HG02571 (cell line): ENCODE data around the gene F11R.
"Not testable (repeated sequence)": the region's sequence is repeated elsewhere in the genome, so short reads cannot be mapped to it uniquely, and the experiment has no call there.

Experiments
- ATAC-seq: cut with Tn5 transposase; IDR thresholded peaks from one replicate; pipeline ENCODE4 v1.9.1; 2021; ENCODE audit warnings: mild to moderate bottlenecking, moderate library complexity; ENCODE audit not compliant: unreplicated experiment

F11R gene

DNA sequence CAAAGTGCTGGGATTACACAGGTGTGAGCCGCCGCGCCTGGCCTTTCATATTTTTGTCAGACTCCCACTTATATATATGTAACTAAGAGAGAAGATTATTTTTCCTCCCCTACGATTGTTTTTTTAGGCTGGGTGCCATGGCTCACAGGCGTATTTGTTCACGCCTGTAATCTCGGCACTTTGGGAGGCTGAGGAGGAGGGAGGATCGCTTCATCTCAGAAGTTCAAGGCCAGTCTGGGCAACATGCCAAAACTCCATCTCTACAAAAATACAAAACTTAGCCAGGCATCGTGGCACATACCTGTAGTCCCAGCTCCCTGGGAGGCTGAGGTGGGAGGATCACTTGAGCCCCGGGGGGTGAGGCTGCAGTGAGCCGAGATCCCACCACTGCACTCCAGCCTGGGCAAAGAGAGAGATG is 42.4 kb downstream of the F11R start:
- ATAC-seq = no peak

DNA sequence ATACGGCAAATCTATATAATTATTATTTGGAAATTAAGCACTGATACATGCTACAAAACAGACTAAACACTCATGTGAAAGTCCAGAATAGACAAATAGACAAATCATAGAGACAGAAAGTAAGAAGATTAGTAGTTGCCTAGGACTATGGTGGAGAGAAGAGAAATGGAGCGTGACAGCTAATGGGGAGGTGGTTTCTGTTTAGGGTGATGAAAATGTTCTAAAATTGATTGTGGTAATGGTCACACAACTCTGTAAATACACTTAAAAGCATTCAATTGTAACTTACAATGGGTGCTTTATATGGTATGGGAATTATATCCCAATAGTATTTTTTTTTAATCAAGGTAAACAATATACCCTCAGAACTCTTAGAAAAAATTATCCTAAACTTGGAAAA is 45.9 kb downstream of the F11R start:
- no peak for ATAC-seq

DNA sequence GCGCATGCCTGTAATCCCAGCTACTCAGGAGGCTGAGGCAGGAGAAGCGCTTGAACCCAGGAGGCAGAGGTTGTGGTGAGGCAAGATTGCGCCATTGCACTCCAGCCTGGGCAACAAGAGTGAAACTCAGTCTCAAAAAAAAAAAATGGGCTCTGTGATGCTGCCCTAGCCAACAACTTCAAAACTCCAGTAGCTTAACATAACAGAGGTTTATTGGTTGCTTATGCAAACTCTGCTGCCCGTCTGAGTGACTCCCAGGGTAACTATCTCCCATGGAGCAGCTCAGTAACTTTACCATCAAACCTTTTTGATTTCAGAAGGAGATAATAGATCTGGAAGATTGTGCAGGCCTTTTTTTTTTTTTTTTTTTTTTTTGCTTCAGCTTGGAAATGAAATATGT is 47.5 kb downstream of the F11R start:
- ATAC-seq = no peak

DNA sequence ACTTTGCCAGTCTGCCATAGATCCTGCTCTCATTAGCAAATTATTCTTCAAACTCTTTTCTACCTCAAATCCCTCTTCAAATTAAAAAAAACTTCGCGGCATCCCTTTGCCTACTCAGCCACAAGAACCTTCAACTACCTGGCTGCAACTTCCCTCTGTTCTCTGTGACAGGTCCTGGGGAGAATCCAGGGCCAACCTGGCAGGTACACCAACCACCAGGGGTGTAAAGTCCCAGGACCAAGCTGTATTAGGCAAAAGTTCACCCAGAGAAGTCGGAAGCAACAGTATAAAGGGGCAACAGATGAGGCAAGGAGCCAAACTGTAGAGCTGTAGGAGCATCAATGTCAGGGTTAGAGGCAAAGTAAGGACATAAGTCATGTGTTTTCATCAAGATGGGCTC is 48.0 kb downstream of the F11R start:
- no peak for ATAC-seq

DNA sequence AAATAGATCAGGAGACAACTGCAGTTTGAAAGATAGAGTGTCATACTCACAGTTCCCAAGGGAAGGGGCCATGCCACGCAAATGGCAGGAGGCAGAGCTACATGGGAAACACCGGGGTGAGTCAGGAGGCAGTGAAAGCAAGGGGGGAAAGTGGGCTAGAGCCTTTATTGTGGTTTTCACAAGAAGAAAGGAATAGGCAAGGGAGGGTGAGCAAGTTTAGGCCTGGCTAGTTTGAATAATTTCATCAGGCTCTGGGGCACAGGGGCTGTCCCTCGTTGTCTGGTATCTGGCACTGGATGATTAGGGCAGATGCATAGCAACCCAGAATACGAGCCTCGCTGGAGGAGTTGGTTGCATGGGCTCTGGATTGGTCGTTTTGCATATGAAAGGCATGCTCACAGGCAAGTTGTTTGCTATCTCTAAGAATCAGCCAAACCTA is 49.3 kb downstream of the F11R start:
- ATAC-seq = no peak

DNA sequence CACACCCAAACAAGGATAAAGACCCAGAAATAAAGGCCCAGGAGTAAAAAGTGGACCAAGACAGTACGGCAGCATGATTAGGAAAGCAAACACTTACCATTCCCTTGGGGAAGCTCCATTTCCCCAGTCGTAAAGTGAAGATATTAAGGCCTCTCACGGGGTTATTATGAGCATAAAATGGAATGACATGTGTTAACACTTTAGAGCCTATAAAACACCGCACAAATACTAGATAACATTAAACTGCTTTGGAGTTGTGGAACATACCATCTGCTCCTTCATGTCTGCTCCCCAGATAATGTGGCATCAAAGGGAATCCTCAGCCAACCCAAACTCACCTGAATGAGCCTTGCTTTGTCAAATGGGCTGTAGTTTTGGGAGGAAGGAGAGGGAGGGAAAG is 57.4 kb downstream of the F11R start:
- no peak for ATAC-seq

DNA sequence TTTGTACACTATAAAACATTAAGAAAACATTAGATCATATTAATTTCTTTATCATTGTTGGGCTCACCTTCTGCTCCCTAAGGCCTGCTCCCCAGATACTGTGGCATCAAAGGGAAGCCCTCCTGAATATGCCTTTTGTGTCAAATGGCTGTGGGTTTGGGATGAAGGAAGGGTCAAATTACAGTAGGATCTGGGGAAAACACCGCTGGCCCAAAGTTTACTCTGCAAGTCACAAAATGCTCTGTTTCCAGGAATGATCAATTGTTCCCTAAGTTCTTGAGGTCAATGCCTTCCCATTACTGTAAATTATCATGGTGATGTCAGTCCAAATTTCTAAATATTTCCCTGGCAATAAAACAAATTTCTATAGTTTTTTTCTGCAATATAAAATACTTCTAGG is 59.5 kb downstream of the F11R start:
- no peak for ATAC-seq

DNA sequence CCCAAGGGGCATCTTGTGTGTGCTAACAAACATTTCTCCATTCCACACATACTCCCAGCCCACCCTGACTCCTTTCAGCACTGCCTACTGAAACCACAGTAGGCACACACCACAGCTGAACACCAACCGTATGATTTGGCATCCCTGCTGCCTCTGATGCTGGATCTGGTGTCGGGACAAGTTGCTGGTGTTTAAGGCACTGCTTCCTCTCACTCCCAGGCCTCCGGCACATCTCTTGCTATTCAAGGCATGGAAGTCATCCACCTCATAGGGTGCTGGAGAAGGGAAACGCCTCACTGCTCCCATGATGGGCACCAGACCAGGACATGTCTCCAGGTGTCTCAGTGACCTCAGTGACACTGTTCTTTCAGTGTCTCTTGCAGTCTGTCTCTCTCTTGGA is 64.0 kb downstream of the F11R start:
- no peak for ATAC-seq

DNA sequence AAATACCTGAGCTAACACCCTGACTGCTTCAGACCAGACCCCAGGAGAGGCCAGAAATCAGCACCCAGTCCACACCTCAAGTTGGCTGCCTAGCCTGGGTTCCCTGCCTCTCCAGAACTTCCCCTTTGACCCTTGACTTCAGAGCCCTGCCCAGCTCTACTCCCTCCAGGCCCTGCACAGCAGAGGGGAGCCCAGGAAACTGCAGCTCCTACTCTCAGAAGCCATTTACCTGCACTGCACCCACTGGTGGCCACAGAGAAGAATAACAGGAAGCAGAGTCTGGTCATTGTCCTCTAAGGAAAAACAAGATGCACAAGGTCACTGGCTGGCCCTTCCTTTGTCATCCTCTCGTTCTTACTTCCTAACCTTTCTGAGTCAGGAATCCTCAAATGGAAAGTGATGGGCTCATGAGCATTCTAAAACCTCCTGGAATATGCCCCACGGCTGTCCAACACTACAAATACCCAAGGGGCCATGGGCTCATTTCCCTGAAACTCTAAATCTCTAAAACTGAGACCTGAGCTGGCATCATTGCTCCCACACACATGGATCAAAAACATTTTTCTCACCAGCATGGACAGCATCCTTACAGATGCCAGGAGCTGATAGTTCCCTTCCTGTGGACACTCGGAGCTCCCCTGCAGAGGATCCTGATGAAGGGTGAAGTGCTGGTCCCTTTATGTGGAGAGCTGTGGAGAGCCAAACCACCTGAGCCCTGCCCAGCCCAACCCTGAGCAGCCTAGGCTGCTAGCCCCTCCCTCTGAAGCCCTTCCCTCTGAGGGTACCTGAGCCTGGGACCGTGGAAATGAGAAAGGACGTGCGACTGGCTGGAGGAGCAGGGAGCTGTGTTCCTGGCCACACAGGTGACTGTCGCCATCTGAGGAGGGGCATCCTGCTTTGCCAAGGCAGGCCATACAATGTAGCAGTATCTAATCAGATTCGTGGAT is 66.5 kb downstream of the F11R start, which contains the start of gene ITLN2:
Gene ITLN2 (minus strand): TSS at position 652 of the 947 bp plus-strand sequence. CDS start 68 bp downstream, at position 584.
- ATAC-seq = no peak

DNA sequence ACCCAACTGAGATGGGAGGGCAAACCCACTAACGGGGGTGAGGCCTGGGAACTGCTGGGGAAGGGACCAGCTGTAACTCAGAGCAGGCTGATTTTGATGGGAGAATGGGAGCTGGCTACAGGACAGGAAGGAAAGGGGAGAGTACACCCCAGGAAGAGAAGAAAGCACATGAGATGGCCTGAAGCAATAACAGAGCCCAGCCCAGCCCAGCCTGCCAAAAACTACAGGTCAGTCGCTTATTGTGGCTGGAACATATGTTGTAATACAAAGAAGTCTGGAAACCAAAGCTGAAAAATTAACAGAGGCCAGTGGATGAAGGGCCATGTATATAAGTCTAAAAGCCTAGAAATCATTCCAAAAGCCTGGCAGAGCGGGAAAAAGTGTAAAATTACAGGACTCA is 67.9 kb downstream of the F11R start:
- no peak for ATAC-seq

DNA sequence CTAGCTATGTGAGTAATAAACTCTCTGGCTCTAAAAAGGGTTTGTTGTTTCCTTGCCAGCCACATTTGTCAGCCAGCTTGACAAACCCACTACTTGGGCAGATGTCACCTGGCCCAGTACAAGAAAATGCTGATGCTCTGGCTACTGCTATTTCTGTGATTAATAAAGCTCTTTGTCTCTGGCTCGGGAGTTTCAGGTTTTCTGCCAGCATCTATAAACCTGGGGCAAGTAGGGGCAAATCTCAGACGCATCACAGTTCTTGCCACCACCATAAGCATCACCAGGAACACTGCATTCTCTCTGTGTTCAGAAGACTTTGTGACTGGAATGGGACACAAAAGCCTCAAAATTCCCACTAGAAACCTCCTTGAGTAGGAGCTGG is 68.8 kb downstream of the F11R start:
- no peak for ATAC-seq

DNA sequence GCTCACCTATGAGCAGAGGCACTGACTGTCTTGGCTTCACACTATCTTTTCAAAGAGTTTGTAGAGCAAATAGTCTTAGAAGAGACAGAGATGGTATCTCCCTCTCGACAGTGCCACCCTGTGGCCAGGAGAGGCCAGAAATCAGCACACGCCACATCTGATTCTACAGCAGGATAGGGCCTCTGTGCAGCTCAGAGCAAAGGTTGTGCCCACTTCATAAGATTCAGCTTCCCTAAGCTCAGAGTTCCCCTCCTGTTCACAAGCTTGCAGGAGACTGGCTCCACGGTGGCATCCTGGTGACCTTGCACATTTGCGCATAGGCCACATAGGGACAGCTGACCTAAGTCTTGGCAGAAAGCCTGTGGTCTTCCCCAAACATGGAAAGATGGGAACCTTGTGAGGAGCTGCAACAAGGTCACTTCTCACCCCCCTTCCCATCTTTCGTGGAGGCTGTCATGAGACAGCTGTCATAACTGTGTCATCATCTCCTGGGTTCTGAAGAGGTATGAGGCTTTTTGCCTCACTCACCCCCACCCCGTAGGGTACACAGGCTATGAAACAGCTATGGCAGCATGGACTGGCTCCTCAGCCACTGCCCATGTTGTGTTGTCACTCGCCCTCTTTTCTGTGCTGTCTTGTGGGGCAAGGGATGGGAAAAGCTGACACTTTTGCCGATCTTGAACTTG is 69.4 kb downstream of the F11R start:
- no peak for ATAC-seq

DNA sequence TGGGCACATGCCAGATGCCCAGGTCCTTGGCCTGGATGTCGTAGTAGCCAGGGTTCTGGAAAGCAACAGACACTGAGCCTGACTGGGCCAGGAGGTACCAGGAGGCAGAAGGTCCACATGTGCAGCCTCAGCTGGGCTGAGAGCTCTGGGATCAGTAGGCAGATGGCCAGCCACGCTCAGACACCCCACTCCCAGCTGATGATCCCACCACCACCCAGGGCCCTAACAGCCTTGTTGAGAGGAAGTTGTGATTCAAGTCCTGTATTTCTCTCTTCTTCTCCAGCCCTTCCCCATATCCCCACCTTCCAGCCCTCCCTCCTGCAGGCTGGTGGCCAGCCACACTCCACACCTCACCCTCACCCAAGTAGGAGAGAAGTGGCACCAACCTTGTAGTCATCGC is 70.3 kb downstream of the F11R start:
- no peak for ATAC-seq

DNA sequence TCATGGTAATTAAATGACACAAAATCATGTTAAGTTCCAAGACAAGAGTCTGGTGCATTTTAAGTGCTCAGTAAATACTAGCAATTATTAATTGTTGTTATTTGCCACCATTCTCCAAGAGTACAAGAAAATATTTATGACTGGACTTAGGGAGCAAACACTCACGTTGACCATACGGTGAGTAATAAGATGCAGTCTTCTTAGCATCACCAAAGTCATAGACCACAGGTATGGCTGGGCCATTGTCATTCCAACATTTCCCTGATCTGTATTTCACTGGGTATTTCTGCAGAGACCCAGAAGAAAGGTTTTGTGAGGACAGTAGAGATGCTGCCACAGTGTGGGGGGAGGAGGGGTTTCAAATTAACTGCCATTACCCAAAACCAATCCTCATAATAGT is 71.1 kb downstream of the F11R start:
- ATAC-seq = no peak

DNA sequence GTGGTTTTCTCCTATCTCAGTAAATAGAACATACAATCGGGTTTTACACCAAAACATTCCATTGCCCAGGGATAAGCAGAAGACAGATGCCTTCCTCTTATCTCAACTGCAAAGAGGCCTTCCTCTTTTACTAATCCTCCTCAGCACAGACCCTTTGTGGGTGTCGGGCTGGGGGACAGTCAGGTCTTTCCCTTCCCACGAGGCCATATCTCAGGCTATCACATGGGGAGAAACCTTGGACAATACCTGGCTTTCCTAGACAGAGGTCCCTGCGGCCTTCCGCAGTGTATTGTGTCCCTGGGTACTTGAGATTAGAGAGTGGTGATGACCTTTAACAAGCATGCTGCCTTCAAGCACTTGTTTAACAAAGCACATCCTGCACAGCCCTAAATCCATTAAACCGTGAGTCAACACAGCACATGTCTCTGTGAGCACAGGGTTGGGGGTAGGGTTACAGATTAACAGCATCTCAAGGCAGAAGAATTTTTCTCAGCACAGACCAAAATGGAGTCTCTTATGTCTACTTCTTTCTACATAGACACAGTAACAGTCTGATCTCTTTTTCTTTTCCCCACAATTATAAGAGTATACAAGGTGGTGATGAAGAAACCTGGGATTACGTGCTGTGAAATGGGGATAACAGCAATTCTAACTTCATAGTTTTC is 71.6 kb downstream of the F11R start:
- not testable (repeated sequence) for ATAC-seq

DNA sequence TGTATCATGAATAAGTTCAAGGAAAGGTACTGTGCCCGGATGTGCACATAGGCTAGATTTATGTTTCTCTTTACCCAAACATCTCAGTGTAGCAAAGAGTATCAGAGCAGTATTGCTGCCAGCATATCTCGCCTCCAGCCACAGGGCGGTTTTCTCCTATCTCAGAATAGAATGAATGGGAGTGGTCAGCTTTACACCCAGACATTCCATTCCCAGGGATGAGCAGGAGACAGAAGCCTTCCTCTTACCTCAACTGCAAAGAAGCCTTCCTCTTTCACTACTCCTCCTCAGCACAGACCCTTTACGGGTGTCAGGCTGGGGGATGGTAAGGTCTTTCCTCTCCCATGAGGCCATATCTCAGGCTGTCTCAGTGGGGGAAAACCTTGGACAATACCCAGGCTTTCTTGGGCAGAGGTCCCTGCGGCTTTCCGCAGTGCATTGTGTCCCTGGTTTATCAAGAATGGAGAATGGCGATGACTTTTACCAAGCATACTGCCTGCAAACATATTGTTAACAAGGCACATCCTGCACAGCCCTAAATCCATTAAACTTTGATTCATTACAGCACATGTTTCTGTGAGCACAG is 73.7 kb downstream of the F11R start:
- not testable (repeated sequence) for ATAC-seq

DNA sequence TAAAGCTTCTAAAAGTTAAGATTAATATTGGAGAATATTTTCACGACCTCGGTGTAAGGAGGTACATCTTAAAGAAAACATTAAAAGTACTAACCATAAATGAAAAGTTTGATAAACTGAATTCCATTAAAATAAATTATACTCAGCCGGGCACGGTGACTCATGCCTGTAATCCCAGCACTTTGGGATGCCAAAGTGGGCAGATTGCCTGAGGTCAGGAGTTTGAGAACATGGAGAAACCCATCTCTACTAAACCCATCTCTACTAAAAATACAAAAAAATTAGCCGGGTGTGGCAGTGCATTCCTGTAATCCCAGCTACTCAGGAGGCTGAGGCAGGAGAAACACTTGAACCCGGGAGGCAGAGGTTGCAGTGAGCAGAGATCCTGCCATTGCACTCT is 75.1 kb downstream of the F11R start:
- not testable (repeated sequence) for ATAC-seq
